GM12891 (cell line): ENCODE data around the gene PSMC3IP.

Experiments
- POLR2A ChIP-seq: IDR thresholded peaks from 2 replicates; pipeline ENCODE4 v1.6.1; 2011; ENCODE audit warnings: low read depth, low read length, control low read depth
- POLR2AphosphoS5 ChIP-seq: IDR thresholded peaks from 2 replicates; pipeline ENCODE4 v1.6.1; 2011; ENCODE audit warnings: low read depth, low read length, control low read depth
- SPI1 ChIP-seq: IDR thresholded peaks from 2 replicates; pipeline ENCODE4 v1.6.1; 2011; ENCODE audit warnings: low read depth, low read length, control low read depth

GRCh38 chr17:42577140-42577531 lies 393 bp downstream of the PSMC3IP start:
- TF ChIP-seq POLR2A (no peak), SPI1 (no peak), POLR2AphosphoS5 (no peak)
